H1 (cell line): ENCODE results near the gene ACRV1. TPM values are rescaled to one million over a fixed set of nuclear protein-coding genes. Genes with fewer than 3 reads are reported as not detected.

Experiments
- BRCA1 ChIP-seq: IDR thresholded peaks from 2 replicates; pipeline ENCODE4 v1.6.1; 2012; ENCODE audit warnings: low read depth, low read length, improper control_type of control experiment
- CBX5 ChIP-seq: fragments of 300-800, 300-1000 bp; sonication (generic); IDR thresholded peaks from 2 replicates; pipeline ENCODE4 v1.7.1; 2016; ENCODE audit warnings: antibody characterized with exemption, low read length, low read depth
- CBX8 ChIP-seq: fragments of 300-800, 300-1000 bp; sonication (generic); IDR thresholded peaks from 2 replicates; pipeline ENCODE4 v1.7.1; 2016; ENCODE audit warnings: low read depth, low read length, borderline replicate concordance
- CEBPB ChIP-seq: IDR thresholded peaks from 2 replicates; pipeline ENCODE4 v1.6.1; 2012; ENCODE audit warnings: low read depth, low read length
- FOSL1 ChIP-seq: IDR thresholded peaks from 2 replicates; pipeline ENCODE4 v1.6.1; 2011; ENCODE audit warnings: mild to moderate bottlenecking, low read depth, low read length, moderate library complexity; ENCODE audit not compliant: insufficient read depth
- HDAC2 ChIP-seq, 2 experiments: fragments of 300-600 bp in 1 of 2; sonication (generic) in 1 of 2; IDR thresholded peaks; 2 replicates each; pipeline ENCODE4 v1.6.1; 2011 to 2012; ENCODE audit warnings: low read depth in 2 of 2, low read length in 2 of 2, mild to moderate bottlenecking in 2 of 2, moderate library complexity in 2 of 2, borderline replicate concordance in 1 of 2, inconsistent platforms in 1 of 2
- KDM4A ChIP-seq: IDR thresholded peaks from one replicate; pipeline ENCODE4 v1.7.1; 2012; ENCODE audit warnings: low read depth, mild to moderate bottlenecking, moderate library complexity, low read length, inconsistent platforms; ENCODE audit not compliant: severe bottlenecking
- NRF1 ChIP-seq: IDR thresholded peaks from 2 replicates; pipeline ENCODE4 v1.6.1; 2011; ENCODE audit warnings: mild to moderate bottlenecking, low read depth, low read length, improper control_type of control experiment
- POLR2AphosphoS5 ChIP-seq: IDR thresholded peaks from 2 replicates; pipeline ENCODE4 v1.6.1; 2011; ENCODE audit warnings: low read depth, low read length
- SP1 ChIP-seq: IDR thresholded peaks from 2 replicates; pipeline ENCODE4 v1.6.1; 2011; ENCODE audit warnings: low read depth, low read length
- SUZ12 ChIP-seq: fragments of 200-600 bp; sonication (generic); IDR thresholded peaks from 2 replicates; pipeline ENCODE4 v1.6.1; 2012; ENCODE audit warnings: mild to moderate bottlenecking, inconsistent platforms, low read length, moderate library complexity, mixed read lengths
- polyA plus RNA-seq, 7 experiments: library from polyadenylated mRNA; depleted of rRNA in 3 of 7; stranded (reverse) in 5 of 7; unstranded in 2 of 7; fragments of >200 nt in 5 of 7; fragments of 200-250 nt in 2 of 7; gene quantifications; 1 replicate in 5 of 7; 2 replicates in 1 of 7; 4 replicates in 1 of 7; pipeline versions ENCODE4 v1.2.1 to v1.2.3, GENCODE V29; 2011 to 2013; ENCODE audit warnings: missing spikeins in 2 of 7, mixed read lengths in 2 of 7
- total RNA-seq: library from RNA; stranded (reverse); fragmentation: NEBNext Ultra II Directional; extraction: Animal tissue kit (Norgen Biotek cat#: 25700); gene quantifications from 2 replicates; pipeline ENCODE4 v1.2.1, GENCODE V29; 2021
- TF ChIP-seq, protein P1 (sequence below): fragments of 300-600 bp; sonication (generic); IDR thresholded peaks from 2 replicates; pipeline ENCODE4 v1.7.1; 2012; ENCODE audit warnings: low read length, moderate library complexity, mild to moderate bottlenecking, inconsistent platforms; ENCODE audit not compliant: insufficient replicate concordance

The ACRV1 gene
- total and polyA plus RNA-seq, 2 of the 8 experiments (the other 6 are each of a cell fraction or from before 2014, with no cell fraction given), result 0.06 TPM; not detected in 1

DNA sequence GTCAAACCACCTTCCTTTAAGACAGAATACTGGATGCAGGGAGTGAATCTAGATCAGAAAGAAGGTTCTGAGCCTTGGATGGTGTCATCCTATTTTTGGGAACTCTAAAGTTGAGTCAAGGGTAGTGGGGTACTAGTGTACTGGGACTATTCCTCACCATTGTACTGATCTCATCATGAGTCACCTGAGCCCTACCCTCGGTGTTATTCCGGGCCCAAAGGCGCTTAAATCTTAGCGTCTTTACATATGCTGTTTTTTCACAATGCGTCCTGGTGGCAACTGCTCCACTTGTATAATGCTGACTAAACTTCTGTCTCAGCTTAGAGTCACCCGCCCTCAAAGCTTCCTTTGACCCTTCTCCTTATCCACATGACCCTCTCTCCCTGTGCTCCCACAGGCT, 40.1 kb upstream of the ACRV1 start (continued):
- TF ChIP-seq, protein P1, sequence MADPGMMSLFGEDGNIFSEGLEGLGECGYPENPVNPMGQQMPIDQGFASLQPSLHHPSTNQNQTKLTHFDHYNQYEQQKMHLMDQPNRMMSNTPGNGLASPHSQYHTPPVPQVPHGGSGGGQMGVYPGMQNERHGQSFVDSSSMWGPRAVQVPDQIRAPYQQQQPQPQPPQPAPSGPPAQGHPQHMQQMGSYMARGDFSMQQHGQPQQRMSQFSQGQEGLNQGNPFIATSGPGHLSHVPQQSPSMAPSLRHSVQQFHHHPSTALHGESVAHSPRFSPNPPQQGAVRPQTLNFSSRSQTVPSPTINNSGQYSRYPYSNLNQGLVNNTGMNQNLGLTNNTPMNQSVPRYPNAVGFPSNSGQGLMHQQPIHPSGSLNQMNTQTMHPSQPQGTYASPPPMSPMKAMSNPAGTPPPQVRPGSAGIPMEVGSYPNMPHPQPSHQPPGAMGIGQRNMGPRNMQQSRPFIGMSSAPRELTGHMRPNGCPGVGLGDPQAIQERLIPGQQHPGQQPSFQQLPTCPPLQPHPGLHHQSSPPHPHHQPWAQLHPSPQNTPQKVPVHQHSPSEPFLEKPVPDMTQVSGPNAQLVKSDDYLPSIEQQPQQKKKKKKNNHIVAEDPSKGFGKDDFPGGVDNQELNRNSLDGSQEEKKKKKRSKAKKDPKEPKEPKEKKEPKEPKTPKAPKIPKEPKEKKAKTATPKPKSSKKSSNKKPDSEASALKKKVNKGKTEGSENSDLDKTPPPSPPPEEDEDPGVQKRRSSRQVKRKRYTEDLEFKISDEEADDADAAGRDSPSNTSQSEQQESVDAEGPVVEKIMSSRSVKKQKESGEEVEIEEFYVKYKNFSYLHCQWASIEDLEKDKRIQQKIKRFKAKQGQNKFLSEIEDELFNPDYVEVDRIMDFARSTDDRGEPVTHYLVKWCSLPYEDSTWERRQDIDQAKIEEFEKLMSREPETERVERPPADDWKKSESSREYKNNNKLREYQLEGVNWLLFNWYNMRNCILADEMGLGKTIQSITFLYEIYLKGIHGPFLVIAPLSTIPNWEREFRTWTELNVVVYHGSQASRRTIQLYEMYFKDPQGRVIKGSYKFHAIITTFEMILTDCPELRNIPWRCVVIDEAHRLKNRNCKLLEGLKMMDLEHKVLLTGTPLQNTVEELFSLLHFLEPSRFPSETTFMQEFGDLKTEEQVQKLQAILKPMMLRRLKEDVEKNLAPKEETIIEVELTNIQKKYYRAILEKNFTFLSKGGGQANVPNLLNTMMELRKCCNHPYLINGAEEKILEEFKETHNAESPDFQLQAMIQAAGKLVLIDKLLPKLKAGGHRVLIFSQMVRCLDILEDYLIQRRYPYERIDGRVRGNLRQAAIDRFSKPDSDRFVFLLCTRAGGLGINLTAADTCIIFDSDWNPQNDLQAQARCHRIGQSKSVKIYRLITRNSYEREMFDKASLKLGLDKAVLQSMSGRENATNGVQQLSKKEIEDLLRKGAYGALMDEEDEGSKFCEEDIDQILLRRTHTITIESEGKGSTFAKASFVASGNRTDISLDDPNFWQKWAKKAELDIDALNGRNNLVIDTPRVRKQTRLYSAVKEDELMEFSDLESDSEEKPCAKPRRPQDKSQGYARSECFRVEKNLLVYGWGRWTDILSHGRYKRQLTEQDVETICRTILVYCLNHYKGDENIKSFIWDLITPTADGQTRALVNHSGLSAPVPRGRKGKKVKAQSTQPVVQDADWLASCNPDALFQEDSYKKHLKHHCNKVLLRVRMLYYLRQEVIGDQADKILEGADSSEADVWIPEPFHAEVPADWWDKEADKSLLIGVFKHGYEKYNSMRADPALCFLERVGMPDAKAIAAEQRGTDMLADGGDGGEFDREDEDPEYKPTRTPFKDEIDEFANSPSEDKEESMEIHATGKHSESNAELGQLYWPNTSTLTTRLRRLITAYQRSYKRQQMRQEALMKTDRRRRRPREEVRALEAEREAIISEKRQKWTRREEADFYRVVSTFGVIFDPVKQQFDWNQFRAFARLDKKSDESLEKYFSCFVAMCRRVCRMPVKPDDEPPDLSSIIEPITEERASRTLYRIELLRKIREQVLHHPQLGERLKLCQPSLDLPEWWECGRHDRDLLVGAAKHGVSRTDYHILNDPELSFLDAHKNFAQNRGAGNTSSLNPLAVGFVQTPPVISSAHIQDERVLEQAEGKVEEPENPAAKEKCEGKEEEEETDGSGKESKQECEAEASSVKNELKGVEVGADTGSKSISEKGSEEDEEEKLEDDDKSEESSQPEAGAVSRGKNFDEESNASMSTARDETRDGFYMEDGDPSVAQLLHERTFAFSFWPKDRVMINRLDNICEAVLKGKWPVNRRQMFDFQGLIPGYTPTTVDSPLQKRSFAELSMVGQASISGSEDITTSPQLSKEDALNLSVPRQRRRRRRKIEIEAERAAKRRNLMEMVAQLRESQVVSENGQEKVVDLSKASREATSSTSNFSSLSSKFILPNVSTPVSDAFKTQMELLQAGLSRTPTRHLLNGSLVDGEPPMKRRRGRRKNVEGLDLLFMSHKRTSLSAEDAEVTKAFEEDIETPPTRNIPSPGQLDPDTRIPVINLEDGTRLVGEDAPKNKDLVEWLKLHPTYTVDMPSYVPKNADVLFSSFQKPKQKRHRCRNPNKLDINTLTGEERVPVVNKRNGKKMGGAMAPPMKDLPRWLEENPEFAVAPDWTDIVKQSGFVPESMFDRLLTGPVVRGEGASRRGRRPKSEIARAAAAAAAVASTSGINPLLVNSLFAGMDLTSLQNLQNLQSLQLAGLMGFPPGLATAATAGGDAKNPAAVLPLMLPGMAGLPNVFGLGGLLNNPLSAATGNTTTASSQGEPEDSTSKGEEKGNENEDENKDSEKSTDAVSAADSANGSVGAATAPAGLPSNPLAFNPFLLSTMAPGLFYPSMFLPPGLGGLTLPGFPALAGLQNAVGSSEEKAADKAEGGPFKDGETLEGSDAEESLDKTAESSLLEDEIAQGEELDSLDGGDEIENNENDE, result no peak
- no peak for TF ChIP-seq SP1
- no peak for TF ChIP-seq FOSL1
- TF ChIP-seq NRF1, result no peak
- no peak for TF ChIP-seq KDM4A
- no peak for TF ChIP-seq CBX5
- no peak for TF ChIP-seq POLR2AphosphoS5
- TF ChIP-seq BRCA1, result no peak
- no peak for TF ChIP-seq SUZ12
- TF ChIP-seq HDAC2 (IDR thresholded peaks at IDR 0.05; ENCODE audit: borderline replicate concordance in 1 of 2, low read depth in 2 of 2, low read length in 2 of 2), result no peak
- TF ChIP-seq CBX8, result no peak
- TF ChIP-seq CEBPB, result no peak
